T-helper 1 cell treated with Interleukin-12 subunit alpha and Interleukin-12 subunit beta and Interleukin-4 antibody, amounts not matched to agents 30 μg/mL and 1 μg/mL, for 36 hours (primary cell): ENCODE results near the gene PNO1.
"Not testable (repeated sequence)": the region's sequence is repeated elsewhere in the genome, so short reads cannot be mapped to it uniquely, and the experiment has no call there.

Source experiments
- H3K27ac Mint-ChIP-seq: one replicate; pipeline ENCODE4 v1.8.0; 2021; ENCODE audit warnings: mild to moderate bottlenecking, mixed read lengths
- H3K27me3 Mint-ChIP-seq: one replicate; pipeline ENCODE4 v1.8.0; 2021; ENCODE audit warnings: low read depth, mixed read lengths
- H3K36me3 Mint-ChIP-seq: one replicate; pipeline ENCODE4 v1.8.0; 2021; ENCODE audit warnings: low read depth, mixed read lengths
- H3K4me1 Mint-ChIP-seq: one replicate; pipeline ENCODE4 v1.8.0; 2021; ENCODE audit warnings: low read depth, mixed read lengths
- H3K4me3 Mint-ChIP-seq: one replicate; pipeline ENCODE4 v1.8.0; 2021; ENCODE audit warnings: mild to moderate bottlenecking, moderate library complexity, mixed read lengths
- H3K9me3 Mint-ChIP-seq: one replicate; pipeline ENCODE4 v1.8.0; 2021; ENCODE audit warnings: mixed read lengths

The PNO1 gene

GRCh38 chr2:68172990-68173700 lies 15.5 kb downstream of the PNO1 start:
- Mint-ChIP-seq H3K27ac (peak overlapping the region; percentile 16), H3K36me3 (peaks cover 9% of the 10 kb centered on the region), H3K4me1 (peaks cover 4% of the 10 kb centered on the region), H3K27me3 (no peaks in the 10 kb centered on the region), H3K9me3 (no peaks in the 10 kb centered on the region), H3K4me3 (no peak overlapping the region)

DNA sequence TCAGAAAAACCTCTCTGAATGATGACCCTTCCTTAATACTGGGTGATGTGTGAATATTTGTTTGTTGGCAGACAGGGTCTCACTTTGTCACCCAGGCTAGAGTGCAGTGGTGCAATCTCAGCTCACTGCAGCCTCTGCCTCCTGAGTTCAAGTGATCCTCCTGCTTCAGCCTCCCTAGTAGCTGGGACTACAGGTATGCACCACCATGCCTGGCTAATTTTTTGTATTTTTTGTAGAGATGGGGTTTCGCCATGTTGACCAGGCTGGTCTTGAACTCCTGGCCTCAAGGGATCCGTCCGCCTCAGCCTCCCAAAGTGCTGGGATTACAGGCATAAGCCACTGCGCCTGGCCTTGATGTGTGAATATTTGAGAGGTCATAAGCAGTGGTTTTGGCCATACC lies 17.5 kb downstream of the PNO1 start:
- H3K27ac Mint-ChIP-seq, H3K36me3 Mint-ChIP-seq, H3K9me3 Mint-ChIP-seq: not testable (repeated sequence)

DNA sequence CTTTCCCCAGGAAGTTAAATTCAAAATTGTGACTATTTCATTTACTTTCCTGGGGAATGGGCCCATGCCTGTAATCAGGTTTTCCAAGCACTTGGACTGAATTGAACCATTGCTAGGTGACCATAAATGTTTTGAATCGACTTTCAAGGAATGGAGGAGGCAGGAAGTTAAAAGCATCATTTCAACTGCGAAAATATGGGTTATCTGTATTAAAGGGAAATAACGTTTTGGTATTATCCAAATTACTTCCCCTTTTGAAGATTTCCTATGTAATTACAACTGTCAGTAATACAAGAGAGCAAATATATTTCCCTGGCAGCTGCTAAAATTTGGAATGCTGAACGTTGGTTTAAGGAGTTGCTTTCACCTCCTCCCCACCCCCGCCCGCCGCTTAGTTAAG lies 19.0 kb downstream of the PNO1 start:
- Mint-ChIP-seq H3K4me3 (no peak overlapping the region), H3K27ac (no peak overlapping the region), H3K36me3 (peaks cover 16% of the 10 kb centered on the region), H3K27me3 (no peaks in the 10 kb centered on the region), H3K4me1 (peaks cover 4% of the 10 kb centered on the region), H3K9me3 (no peaks in the 10 kb centered on the region)

More for the DNA sequence above, 17.5 kb downstream of the PNO1 start:
- H3K27me3 Mint-ChIP-seq, H3K4me1 Mint-ChIP-seq, H3K4me3 Mint-ChIP-seq: not testable (repeated sequence)

DNA sequence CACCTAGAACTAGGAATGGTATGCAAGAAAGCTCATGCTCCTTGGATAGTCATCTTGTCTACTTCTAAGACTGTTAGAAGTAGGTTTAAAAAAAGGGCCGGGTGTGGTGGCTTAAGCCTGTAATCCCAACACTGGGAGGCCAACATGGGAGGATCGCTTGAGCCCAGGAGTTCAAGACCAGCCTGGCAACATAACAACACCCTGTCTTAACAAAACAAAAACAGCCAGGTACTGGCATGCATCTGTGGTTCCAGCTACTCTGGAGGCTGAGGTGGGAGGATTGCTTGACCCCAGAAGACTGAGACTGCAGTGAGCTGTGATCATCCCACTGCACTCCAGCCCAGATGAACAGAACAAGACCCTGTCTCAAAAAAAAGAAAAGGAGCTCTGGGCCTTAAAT lies 19.9 kb downstream of the PNO1 start:
- Mint-ChIP-seq H3K27me3 (no peaks in the 10 kb centered on the region), H3K4me3 (no peak overlapping the region), H3K27ac (no peak overlapping the region), H3K9me3 (no peaks in the 10 kb centered on the region), H3K36me3 (peaks cover 18% of the 10 kb centered on the region), H3K4me1 (peaks cover 4% of the 10 kb centered on the region)

GRCh38 chr2:68178432-68178831 lies 20.7 kb downstream of the PNO1 start:
- Mint-ChIP-seq H3K4me1 (no peaks in the 10 kb centered on the region), H3K4me3 (no peak overlapping the region), H3K36me3 (peaks cover 20% of the 10 kb centered on the region), H3K27ac (peak overlapping the region; percentile 47), H3K27me3 (no peaks in the 10 kb centered on the region), H3K9me3 (no peaks in the 10 kb centered on the region)

- Mint-ChIP-seq H3K9me3 (no peaks in the 10 kb centered on the region), H3K27me3 (no peaks in the 10 kb centered on the region), H3K4me1 (no peaks in the 10 kb centered on the region), H3K27ac (no peak overlapping the region), H3K4me3 (no peak overlapping the region), H3K36me3 (peaks cover 20% of the 10 kb centered on the region)
These were observed 21.4 kb downstream of the PNO1 start for GRCh38 chr2:68178954-68179627.

DNA sequence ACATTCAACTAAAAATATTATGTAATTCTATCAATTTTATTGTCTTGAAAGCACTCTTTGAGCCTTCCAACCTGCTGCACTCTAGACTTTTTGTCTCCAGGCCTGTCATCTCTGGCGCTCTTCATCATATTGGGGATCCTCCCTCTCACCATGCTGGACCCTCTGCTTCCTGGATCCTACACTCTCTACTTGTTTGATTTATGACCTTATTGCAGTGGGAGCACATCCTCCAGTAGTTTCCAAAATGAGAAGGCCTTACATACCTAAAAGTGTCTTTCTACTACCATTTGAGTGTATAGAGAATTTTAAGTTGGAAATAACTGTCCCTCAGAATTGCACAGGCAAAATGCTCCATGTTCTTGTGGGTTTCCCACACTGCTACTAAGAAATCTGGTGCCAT lies 25.2 kb downstream of the PNO1 start:
- Mint-ChIP-seq H3K27ac (no peak overlapping the region), H3K4me1 (peaks cover 6% of the 10 kb centered on the region)

DNA sequence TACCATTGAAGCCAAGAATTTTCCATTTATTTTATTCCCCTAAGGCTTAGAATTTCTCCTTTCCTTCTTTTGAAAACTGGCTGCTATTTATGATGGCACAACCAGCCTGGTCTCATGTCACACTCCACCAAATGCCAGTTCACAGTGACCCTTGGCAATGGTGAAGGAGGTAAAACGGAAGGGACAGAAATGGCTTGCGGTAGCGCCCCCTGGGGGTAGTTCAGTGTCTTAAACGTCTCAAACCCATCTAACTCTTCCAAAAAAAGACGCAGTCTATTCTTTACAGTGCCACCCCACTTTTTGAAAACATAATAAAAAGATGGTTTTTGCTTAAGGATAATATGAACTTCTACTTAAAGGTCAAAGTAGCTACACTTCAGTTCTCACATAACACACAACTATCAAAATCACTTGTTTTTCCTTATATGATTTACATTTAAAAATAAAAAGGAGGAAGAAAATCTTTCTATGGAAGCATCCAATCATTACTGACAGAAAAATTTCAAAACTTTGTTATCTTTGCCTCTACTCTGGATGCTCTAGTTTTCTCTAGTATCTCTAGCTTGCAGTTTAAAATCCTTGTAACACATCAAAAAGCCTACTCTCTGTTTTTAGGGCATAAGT lies 28.0 kb downstream of the PNO1 start:
- Mint-ChIP-seq H3K4me1 (peaks cover 16% of the 10 kb centered on the region), H3K9me3 (no peaks in the 10 kb centered on the region), H3K4me3 (no peak overlapping the region), H3K27ac (no peak overlapping the region), H3K36me3 (peaks cover 21% of the 10 kb centered on the region), H3K27me3 (no peaks in the 10 kb centered on the region)

More for the DNA sequence above, 25.2 kb downstream of the PNO1 start:
- no peaks in the 10 kb centered on the region for H3K27me3 Mint-ChIP-seq
- H3K36me3 Mint-ChIP-seq = peaks cover 23% of the 10 kb centered on the region
- H3K9me3 Mint-ChIP-seq = no peaks in the 10 kb centered on the region
- no peak overlapping the region for H3K4me3 Mint-ChIP-seq

DNA sequence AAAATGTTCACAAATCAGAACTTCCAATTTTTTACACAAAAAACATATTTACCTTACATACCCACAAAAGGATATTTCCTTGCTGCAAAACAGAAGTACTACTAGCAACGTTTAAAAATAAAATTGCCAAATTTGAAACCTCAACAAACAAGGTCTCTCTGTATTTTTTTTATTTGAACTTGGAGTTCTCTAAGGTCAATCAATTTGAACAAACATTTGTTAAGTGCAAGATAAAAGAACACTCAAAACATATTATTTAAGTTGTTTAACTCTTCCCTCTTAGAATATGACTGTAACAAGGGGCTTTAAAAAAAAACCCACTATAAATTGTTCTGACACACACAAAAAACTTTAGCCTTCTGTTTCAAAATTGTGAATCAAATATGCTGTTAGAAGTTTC lies 29.6 kb downstream of the PNO1 start:
- Mint-ChIP-seq H3K9me3 (no peaks in the 10 kb centered on the region), H3K4me1 (peaks cover 20% of the 10 kb centered on the region), H3K27ac (no peak overlapping the region), H3K27me3 (no peaks in the 10 kb centered on the region), H3K36me3 (peaks cover 13% of the 10 kb centered on the region), H3K4me3 (no peak overlapping the region)

DNA sequence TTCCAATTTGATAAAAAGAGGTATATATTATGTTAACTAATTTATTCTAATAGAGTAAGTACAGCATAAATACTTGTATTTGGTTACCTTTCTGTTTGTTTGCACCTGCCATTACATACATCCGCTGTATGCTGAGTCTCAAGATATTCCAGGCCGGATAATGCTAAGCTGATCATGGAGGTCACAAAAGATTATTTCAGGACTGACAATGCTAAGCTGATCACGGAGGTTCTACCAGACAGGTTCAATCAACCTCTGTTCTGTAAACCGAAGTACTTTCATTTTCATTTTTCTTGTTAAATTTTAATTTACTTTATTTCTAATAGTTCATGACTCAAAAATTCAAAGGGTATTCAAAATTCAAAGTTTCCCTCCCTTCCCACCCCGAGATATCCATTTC lies 31.1 kb downstream of the PNO1 start:
- Mint-ChIP-seq H3K27me3 (no peaks in the 10 kb centered on the region), H3K9me3 (no peaks in the 10 kb centered on the region), H3K4me3 (peak overlapping the region; percentile 16), H3K4me1 (peaks cover 21% of the 10 kb centered on the region), H3K36me3 (peaks cover 9% of the 10 kb centered on the region), H3K27ac (no peak overlapping the region)

- no peak overlapping the region for H3K27ac Mint-ChIP-seq
- H3K27me3 Mint-ChIP-seq = no peaks in the 10 kb centered on the region
- no peaks in the 10 kb centered on the region for H3K9me3 Mint-ChIP-seq
- H3K36me3 Mint-ChIP-seq = peaks cover 9% of the 10 kb centered on the region
- peaks cover 23% of the 10 kb centered on the region for H3K4me1 Mint-ChIP-seq
- no peak overlapping the region for H3K4me3 Mint-ChIP-seq
These were observed 32.5 kb downstream of the PNO1 start for GRCh38 chr2:68189991-68190784.

DNA sequence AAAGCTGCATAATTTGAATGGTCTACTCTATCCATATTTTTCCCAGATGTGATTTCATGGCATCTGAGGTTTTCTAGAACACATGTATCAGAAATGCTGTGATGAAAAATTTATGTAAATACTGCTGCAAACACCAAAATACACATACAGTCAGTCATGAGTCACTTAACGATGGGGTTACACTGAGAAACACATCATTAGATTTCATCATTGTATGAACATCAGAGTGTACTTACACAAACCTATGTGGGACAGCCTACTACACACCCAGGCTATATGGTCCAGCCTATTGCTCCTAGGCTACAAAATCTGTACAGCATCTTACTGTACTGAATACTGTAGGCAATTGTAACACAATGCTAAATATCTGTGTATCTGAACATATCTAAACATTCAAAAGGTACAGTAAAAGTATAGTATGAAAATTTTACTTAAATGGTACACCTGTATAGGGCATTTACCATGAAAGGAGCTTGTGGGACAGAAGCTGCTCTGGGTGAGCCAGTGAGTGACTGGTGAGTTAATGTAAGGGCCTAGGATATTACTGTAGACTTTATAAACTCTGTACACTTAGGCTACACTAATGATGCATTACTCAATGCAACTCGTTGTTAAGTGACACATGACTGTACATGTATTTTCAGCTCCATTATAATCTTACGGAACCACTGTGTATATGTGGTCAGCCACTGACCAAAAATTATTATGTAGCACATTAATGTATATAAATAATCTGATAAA lies 33.5 kb downstream of the PNO1 start:
- H3K4me3 Mint-ChIP-seq = no peak overlapping the region
- H3K27ac Mint-ChIP-seq = peak overlapping the region; percentile 26
- H3K36me3 Mint-ChIP-seq = peaks cover 4% of the 10 kb centered on the region
- H3K9me3 Mint-ChIP-seq = no peaks in the 10 kb centered on the region
- no peaks in the 10 kb centered on the region for H3K27me3 Mint-ChIP-seq
- H3K4me1 Mint-ChIP-seq = peaks cover 23% of the 10 kb centered on the region

GRCh38 chr2:68193144-68193543 lies 35.5 kb downstream of the PNO1 start:
- Mint-ChIP-seq H3K27ac (no peak overlapping the region), H3K9me3 (no peaks in the 10 kb centered on the region), H3K4me3 (no peak overlapping the region), H3K36me3 (no peaks in the 10 kb centered on the region), H3K4me1 (peaks cover 25% of the 10 kb centered on the region), H3K27me3 (no peaks in the 10 kb centered on the region)

- Mint-ChIP-seq H3K27me3 (no peaks in the 10 kb centered on the region), H3K27ac (no peak overlapping the region), H3K4me1 (peaks cover 19% of the 10 kb centered on the region), H3K9me3 (no peaks in the 10 kb centered on the region), H3K36me3 (no peaks in the 10 kb centered on the region), H3K4me3 (no peak overlapping the region)
These were observed 36.2 kb downstream of the PNO1 start for GRCh38 chr2:68193787-68194372.
